Measurements from ENCODE around the gene MSTN. TPM values are rescaled to one million over a fixed set of nuclear protein-coding genes. Genes with fewer than 3 reads are reported as not detected.

Gene MSTN
- total RNA-seq, 1 donor from 2014 or later: 0.45 TPM

DNA sequence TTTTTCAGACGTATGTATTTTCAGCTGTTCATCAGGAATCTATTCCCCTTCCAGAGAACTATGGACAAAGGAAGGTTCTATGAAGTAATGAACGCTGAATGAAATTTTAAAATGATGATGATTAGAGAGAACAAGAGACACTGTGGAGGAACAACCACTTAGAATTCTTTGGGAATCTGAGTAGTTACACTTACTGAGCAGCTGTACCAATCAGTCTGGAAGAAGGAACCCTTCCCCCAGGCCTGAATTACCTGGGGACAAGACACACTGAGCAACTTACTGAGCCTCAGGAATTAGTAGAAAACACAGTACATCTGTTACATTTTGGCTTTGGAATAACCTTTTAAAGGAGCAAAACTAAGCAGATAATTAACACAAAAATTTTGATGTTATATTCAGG, 1.9 kb downstream of the MSTN start:
- H3K27me3 Mint-ChIP-seq (ENCODE audit: low read depth): no peaks in the 10 kb centered on the region
- H3K27ac Mint-ChIP-seq (ENCODE audit: unreplicated experiment): no peak overlapping the region
- H3K4me1 Mint-ChIP-seq (ENCODE audit: low read depth): peaks cover 13% of the 10 kb centered on the region
- no peak overlapping the region for H3K4me3 Mint-ChIP-seq (ENCODE audit: unreplicated experiment)
- TF ChIP-seq, protein P1, sequence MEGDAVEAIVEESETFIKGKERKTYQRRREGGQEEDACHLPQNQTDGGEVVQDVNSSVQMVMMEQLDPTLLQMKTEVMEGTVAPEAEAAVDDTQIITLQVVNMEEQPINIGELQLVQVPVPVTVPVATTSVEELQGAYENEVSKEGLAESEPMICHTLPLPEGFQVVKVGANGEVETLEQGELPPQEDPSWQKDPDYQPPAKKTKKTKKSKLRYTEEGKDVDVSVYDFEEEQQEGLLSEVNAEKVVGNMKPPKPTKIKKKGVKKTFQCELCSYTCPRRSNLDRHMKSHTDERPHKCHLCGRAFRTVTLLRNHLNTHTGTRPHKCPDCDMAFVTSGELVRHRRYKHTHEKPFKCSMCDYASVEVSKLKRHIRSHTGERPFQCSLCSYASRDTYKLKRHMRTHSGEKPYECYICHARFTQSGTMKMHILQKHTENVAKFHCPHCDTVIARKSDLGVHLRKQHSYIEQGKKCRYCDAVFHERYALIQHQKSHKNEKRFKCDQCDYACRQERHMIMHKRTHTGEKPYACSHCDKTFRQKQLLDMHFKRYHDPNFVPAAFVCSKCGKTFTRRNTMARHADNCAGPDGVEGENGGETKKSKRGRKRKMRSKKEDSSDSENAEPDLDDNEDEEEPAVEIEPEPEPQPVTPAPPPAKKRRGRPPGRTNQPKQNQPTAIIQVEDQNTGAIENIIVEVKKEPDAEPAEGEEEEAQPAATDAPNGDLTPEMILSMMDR (IDR thresholded peaks at IDR 0.05): no peak
- no peak for DNase-seq (ENCODE audit: low spot score)
- H3K36me3 Mint-ChIP-seq (ENCODE audit: low read depth): no peaks in the 10 kb centered on the region
- no peaks in the 10 kb centered on the region for H3K9me3 Mint-ChIP-seq (ENCODE audit: low read depth)

- Mint-ChIP-seq H3K27ac (ENCODE audit: unreplicated experiment) (no peak overlapping the region), H3K4me1 (ENCODE audit: low read depth) (peaks cover 13% of the 10 kb centered on the region), H3K4me3 (ENCODE audit: unreplicated experiment) (no peak overlapping the region), H3K9me3 (ENCODE audit: low read depth) (no peaks in the 10 kb centered on the region), H3K36me3 (ENCODE audit: low read depth) (no peaks in the 10 kb centered on the region), H3K27me3 (ENCODE audit: low read depth) (no peaks in the 10 kb centered on the region)
- TF ChIP-seq, protein P1 (IDR thresholded peaks at IDR 0.05): no peak
- DNase-seq (ENCODE audit: low spot score): no peak
These were observed 2.5 kb downstream of the MSTN start for GRCh38 chr2:190060019-190060418.

DNA sequence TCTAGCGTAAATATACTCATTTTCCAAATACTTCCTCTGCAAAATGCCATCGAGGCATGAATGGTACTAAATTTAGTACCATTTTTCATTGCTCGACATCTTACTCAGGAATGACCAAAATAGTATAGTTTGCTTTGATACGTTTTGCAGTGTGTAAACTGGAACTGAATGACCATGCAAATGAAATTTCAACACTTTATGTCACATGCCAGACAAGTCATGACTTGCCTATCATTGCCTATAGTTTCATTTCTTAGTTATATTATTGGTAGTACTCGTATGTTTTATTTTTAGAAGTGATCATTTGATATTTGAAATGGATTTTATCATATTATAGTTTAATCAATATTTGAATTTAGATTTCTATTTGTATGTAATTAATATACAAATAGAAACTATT, 9.1 kb downstream of the MSTN start:
- DNase-seq (ENCODE audit: low spot score): no peak
- H3K4me1 Mint-ChIP-seq (ENCODE audit: low read depth): peaks cover 10% of the 10 kb centered on the region
- no peaks in the 10 kb centered on the region for H3K9me3 Mint-ChIP-seq (ENCODE audit: low read depth)
- no peaks in the 10 kb centered on the region for H3K27me3 Mint-ChIP-seq (ENCODE audit: low read depth)
- TF ChIP-seq, protein P1 (IDR thresholded peaks at IDR 0.05): no peak
- H3K36me3 Mint-ChIP-seq (ENCODE audit: low read depth): no peaks in the 10 kb centered on the region
- H3K27ac Mint-ChIP-seq (ENCODE audit: unreplicated experiment): no peak overlapping the region
- no peak overlapping the region for H3K4me3 Mint-ChIP-seq (ENCODE audit: unreplicated experiment)

- TF ChIP-seq, protein P1 (IDR thresholded peaks at IDR 0.05): no peak
- Mint-ChIP-seq H3K27me3 (ENCODE audit: low read depth) (no peaks in the 10 kb centered on the region), H3K27ac (ENCODE audit: unreplicated experiment) (no peak overlapping the region), H3K9me3 (ENCODE audit: low read depth) (no peaks in the 10 kb centered on the region), H3K4me3 (ENCODE audit: unreplicated experiment) (no peak overlapping the region), H3K4me1 (ENCODE audit: low read depth) (peaks cover 10% of the 10 kb centered on the region), H3K36me3 (ENCODE audit: low read depth) (no peaks in the 10 kb centered on the region)
- no peak for DNase-seq (ENCODE audit: low spot score)
These were observed 10.2 kb downstream of the MSTN start for GRCh38 chr2:190052307-190052706.

DNA sequence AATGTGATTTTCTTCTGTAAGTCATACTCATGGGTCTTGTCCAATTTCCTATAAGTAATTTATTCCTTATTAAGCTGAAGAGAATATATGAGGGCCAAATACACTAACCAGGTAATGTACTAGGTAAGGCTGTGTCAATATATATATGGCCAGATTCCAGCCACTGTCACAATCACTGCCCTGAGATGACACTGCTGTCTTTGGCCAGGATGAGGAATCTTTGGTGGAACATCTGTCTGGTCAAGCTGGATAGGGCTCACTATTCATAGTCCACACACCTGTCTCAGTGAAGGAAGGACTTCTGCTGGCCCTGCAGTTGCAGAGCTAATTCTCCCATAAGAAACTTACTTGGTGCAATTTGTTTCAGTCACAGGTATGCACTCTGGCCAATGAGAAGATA, 11.3 kb downstream of the MSTN start:
- Mint-ChIP-seq H3K27ac (ENCODE audit: unreplicated experiment) (no peak overlapping the region), H3K4me1 (ENCODE audit: low read depth) (peaks cover 10% of the 10 kb centered on the region), H3K27me3 (ENCODE audit: low read depth) (no peaks in the 10 kb centered on the region), H3K9me3 (ENCODE audit: low read depth) (no peaks in the 10 kb centered on the region), H3K4me3 (ENCODE audit: unreplicated experiment) (no peak overlapping the region), H3K36me3 (ENCODE audit: low read depth) (no peaks in the 10 kb centered on the region)
- TF ChIP-seq, protein P1 (IDR thresholded peaks at IDR 0.05): no peak
- no peak for DNase-seq (ENCODE audit: low spot score)
